Measurements from ENCODE around the gene PLD1.

Gene PLD1

GRCh38 chr3:171553086-171553485 lies 257.2 kb downstream of the PLD1 start:
- DNase-seq = no peak

GRCh38 chr3:171552531-171552930 lies 257.8 kb downstream of the PLD1 start:
- DNase-seq = no peak

- no peak for DNase-seq
Measured at GRCh38 chr3:171551296-171551695, 259.0 kb downstream of the PLD1 start.

All from stimulated activated CD8-positive, alpha-beta memory T cell treated with anti-CD3 and anti-CD28 coated beads, Interleukin-4, amount 100 ng/mL, for 48 hours (primary cell).